Measurements from ENCODE around the gene ISLR. TPM values are rescaled to one million over a fixed set of nuclear protein-coding genes. Genes with fewer than 3 reads are reported as not detected.

ISLR gene
- total RNA-seq, 1 experiment from 2014 or later = 0.11 TPM

GRCh38 chr15:74194572-74195559, 21.4 kb downstream of the ISLR start:
- Histone ChIP-seq H3K9ac (ENCODE audit: extremely low read depth, insufficient read length, low read length) (no peak overlapping the region), H3K79me2 (ENCODE audit: insufficient read depth, low read length) (no peaks in the 10 kb centered on the region), H3K9me3 (ENCODE audit: control insufficient read depth, low read depth, low read length) (no peaks in the 10 kb centered on the region), H2BK5ac (ENCODE audit: insufficient read length, low read length) (no peak overlapping the region), H3K79me1 (ENCODE audit: insufficient read depth, low read depth, low read length, poor library complexity, severe bottlenecking) (no peaks in the 10 kb centered on the region), H3K18ac (ENCODE audit: insufficient read length, low read depth, low read length) (no peak overlapping the region), H3K4me1 (ENCODE audit: insufficient read depth, low read length) (no peaks in the 10 kb centered on the region), H2BK15ac (ENCODE audit: low read depth, low read length) (no peak overlapping the region), H2BK12ac (ENCODE audit: insufficient read length, low read depth, low read length) (no peak overlapping the region), H2AFZ (ENCODE audit: low read length) (no peak overlapping the region), H3K14ac (ENCODE audit: insufficient read depth, low read length) (no peak overlapping the region), H2BK20ac (ENCODE audit: low read depth, low read length, poor library complexity, severe bottlenecking) (no peak overlapping the region), H2AK5ac (ENCODE audit: insufficient read length, low read length) (no peak overlapping the region), H4K8ac (replicated peaks; ENCODE audit: insufficient read length, low read depth, low read length) (no peak overlapping the region), H4K5ac (ENCODE audit: insufficient read length, low read depth, low read length) (no peak overlapping the region), H3K23ac (ENCODE audit: insufficient read length, low read depth, low read length) (no peak overlapping the region), H3K56ac (ENCODE audit: insufficient read length, low read depth, low read length) (no peak overlapping the region), H3K27ac (ENCODE audit: insufficient read length, low read depth, low read length) (no peak overlapping the region), H3K27me3 (ENCODE audit: insufficient read depth, low read length) (no peaks in the 10 kb centered on the region), H4K91ac (ENCODE audit: insufficient read length, low read depth, low read length) (no peak overlapping the region), H3K4ac (ENCODE audit: low read depth, low read length) (no peak overlapping the region), H3K23me2 (ENCODE audit: insufficient read length, low read depth, low read length, poor library complexity, severe bottlenecking) (no peaks in the 10 kb centered on the region), H4K20me1 (ENCODE audit: control insufficient read depth, insufficient read depth, insufficient read length) (no peaks in the 10 kb centered on the region), H3K4me2 (ENCODE audit: insufficient read depth, insufficient read length, low read length) (no peak overlapping the region), H3T11ph (ENCODE audit: low read length) (no peak overlapping the region), H2BK120ac (ENCODE audit: low read depth, low read length, poor library complexity, severe bottlenecking) (no peak overlapping the region)
- Mint-ChIP-seq H3K27me3 (ENCODE audit: low read depth) (peaks cover 6% of the 10 kb centered on the region), H3K36me3 (ENCODE audit: insufficient read depth in 1 of 3, low read depth in 3 of 3) (peaks cover 0 to 4% (median 2%) of the 10 kb centered on the region in 3 experiments; a peak in 3 of 7 replicates), H3K4me3 (no peak overlapping the region), H3K27ac (no peak overlapping the region), H3K4me1 (peaks cover 0 to 13% of the 10 kb centered on the region in 2 experiments), H3K9me3 (no peaks in the 10 kb centered on the region)
- TF ChIP-seq CTCF (conservative IDR thresholded peaks at IDR 0.05) = no peak
- no peak for DNase-seq
- no CpG with 5 or more reads among the region's 13 CpGs for WGBS (ENCODE audit: extremely low coverage, insufficient read length, low lambda C conversion rate)

Data from H9 (cell line).